IMR-90 (cell line): Measurements from ENCODE around the gene GAS7. TPM values are rescaled to one million over a fixed set of nuclear protein-coding genes. Genes with fewer than 3 reads are reported as not detected.
A peak's percentile ranks its signal among the peaks of the same experiment; 100 is the strongest.

Experiments used
- ATAC-seq: fragments of 200-7000 bp; cut with Tn5 transposase; 2 replicates; pipeline ENCODE4 v1.9.1; 2020; ENCODE audit warnings: low read depth, mild to moderate bottlenecking, moderate library complexity
- BruUV-seq: library from RNA; stranded (reverse); fragments of 400-500 nt; replicated peaks from 2 replicates; lab custom pipeline; 2021; lab: Mats Ljungman, UMichigan
- CTCF ChIA-PET: fragments of 300-600 bp; formaldehyde crosslinking; extraction: SDS; loops from one replicate; lab custom pipeline; 2021; ENCODE audit warnings: antibody characterized with exemption; lab: Yijun Ruan, JAX
- POLR2A ChIA-PET: fragments of 300-600 bp; sonication (Branson Sonifier 250); formaldehyde crosslinking; loops from one replicate; lab custom pipeline; 2022; ENCODE audit warnings: antibody characterized with exemption; ENCODE audit not compliant: unreplicated experiment; lab: Charles Lee
- DNase-seq: peaks from one replicate; pipeline ENCODE4 v3.0.0; 2013
- H2AFZ ChIP-seq: replicated peaks from 2 replicates; pipeline ENCODE3; 2013; ENCODE audit warnings: low read length, mild to moderate bottlenecking; ENCODE audit not compliant: poor library complexity
- H2AK5ac ChIP-seq: 2 replicates; pipeline ENCODE4 v1.6.1; 2013; ENCODE audit warnings: low read depth, low read length, inconsistent platforms
- H2AK9ac ChIP-seq: replicated peaks from 2 replicates; pipeline ENCODE3; 2013; ENCODE audit warnings: mild to moderate bottlenecking, low read depth, low read length, moderate library complexity; ENCODE audit not compliant: poor library complexity
- H2BK120ac ChIP-seq: 2 replicates; pipeline ENCODE4 v1.6.1; 2013; ENCODE audit warnings: low read depth, low read length, inconsistent platforms
- H2BK15ac ChIP-seq: 3 replicates; pipeline ENCODE4 v1.6.1; 2013; ENCODE audit warnings: low read depth, low read length, inconsistent platforms
- H2BK20ac ChIP-seq: 2 replicates; pipeline ENCODE4 v1.6.1; 2013; ENCODE audit warnings: low read depth, mild to moderate bottlenecking, inconsistent platforms, low read length, moderate library complexity
- H2BK5ac ChIP-seq: 2 replicates; pipeline ENCODE4 v1.6.1; 2013; ENCODE audit warnings: mild to moderate bottlenecking, low read depth, low read length, inconsistent platforms; ENCODE audit not compliant: poor library complexity, severe bottlenecking
- H3K14ac ChIP-seq: replicated peaks from 2 replicates; pipeline ENCODE4 v1.6.1; 2013; ENCODE audit warnings: low read depth, low read length, inconsistent platforms
- H3K18ac ChIP-seq: 2 replicates; pipeline ENCODE4 v1.6.1; 2013; ENCODE audit warnings: low read depth, low read length, control low read depth
- H3K23ac ChIP-seq: 2 replicates; pipeline ENCODE4 v1.6.1; 2013; ENCODE audit warnings: low read depth, low read length, inconsistent platforms
- H3K27ac ChIP-seq: 2 replicates; pipeline ENCODE4 v1.5.1; 2013; ENCODE audit warnings: mild to moderate bottlenecking, control low read depth, low read length; ENCODE audit not compliant: insufficient read depth
- H3K27me3 ChIP-seq: 2 replicates; pipeline ENCODE4 v1.6.1; 2013; ENCODE audit warnings: low read length; ENCODE audit not compliant: control insufficient read depth, insufficient read depth
- H3K36me3 ChIP-seq: 2 replicates; pipeline ENCODE4 v1.6.1; 2013; ENCODE audit warnings: low read length, mixed read lengths; ENCODE audit not compliant: control insufficient read depth, insufficient read depth
- H3K4ac ChIP-seq: 2 replicates; pipeline ENCODE4 v1.6.1; 2013; ENCODE audit warnings: low read depth, low read length, inconsistent platforms
- H3K4me1 ChIP-seq: 2 replicates; pipeline ENCODE4 v1.6.1; 2013; ENCODE audit warnings: low read length, mixed read lengths; ENCODE audit not compliant: control insufficient read depth, insufficient read depth
- H3K4me2 ChIP-seq: 2 replicates; pipeline ENCODE4 v1.6.1; 2013; ENCODE audit warnings: low read depth, mild to moderate bottlenecking, control low read depth, low read length, moderate library complexity
- H3K4me3 ChIP-seq: 2 replicates; pipeline ENCODE4 v1.5.1; 2013; ENCODE audit warnings: low read depth, mild to moderate bottlenecking, control low read depth, low read length, moderate library complexity; ENCODE audit not compliant: insufficient read depth
- H3K56ac ChIP-seq: 2 replicates; pipeline ENCODE4 v1.6.1; 2013; ENCODE audit warnings: low read length, inconsistent platforms; ENCODE audit not compliant: insufficient read depth; ENCODE audit errors: extremely low read depth
- H3K79me1 ChIP-seq, 2 experiments: 2 replicates each; pipeline ENCODE4 v1.6.1; 2013; ENCODE audit warnings: low read length in 2 of 2, inconsistent platforms in 1 of 2, low read depth in 1 of 2
- H3K9ac ChIP-seq: 2 replicates; pipeline ENCODE4 v1.6.1; 2013; ENCODE audit warnings: low read depth, low read length, control low read depth
- H3K9me1 ChIP-seq: 2 replicates; pipeline ENCODE4 v1.6.1; 2013; ENCODE audit warnings: low read length, inconsistent platforms; ENCODE audit not compliant: insufficient read depth
- H3K9me3 ChIP-seq: 2 replicates; pipeline ENCODE4 v1.6.1; 2013; ENCODE audit warnings: low read length; ENCODE audit not compliant: control insufficient read depth, insufficient read depth
- H4K20me1 ChIP-seq: 2 replicates; pipeline ENCODE4 v1.6.1; 2013; ENCODE audit warnings: low read length, inconsistent platforms; ENCODE audit not compliant: insufficient read depth
- H4K5ac ChIP-seq: 2 replicates; pipeline ENCODE4 v1.6.1; 2013; ENCODE audit warnings: mild to moderate bottlenecking, low read depth, low read length, control low read depth
- H4K8ac ChIP-seq, 2 experiments: 2 replicates each; pipeline ENCODE4 v1.6.1; 2013; ENCODE audit warnings: low read depth in 2 of 2, low read length in 2 of 2, control low read depth in 1 of 2, inconsistent platforms in 1 of 2
- H4K91ac ChIP-seq: 2 replicates; pipeline ENCODE4 v1.6.1; 2013; ENCODE audit warnings: low read depth, low read length, inconsistent platforms; ENCODE audit not compliant: insufficient read depth
- BHLHE40 ChIP-seq: fragments of 150-350 bp; IDR thresholded peaks from 2 replicates; pipeline ENCODE4 v1.6.1; 2016; ENCODE audit warnings: mild to moderate bottlenecking, low read depth, low read length
- CEBPB ChIP-seq: IDR thresholded peaks from 2 replicates; pipeline ENCODE4 v1.6.1; 2012; ENCODE audit warnings: low read depth, low read length, improper control_type of control experiment
- MAFK ChIP-seq: IDR thresholded peaks from 2 replicates; pipeline ENCODE4 v1.6.1; 2012; ENCODE audit warnings: low read depth, low read length, improper control_type of control experiment
- NFE2L2 ChIP-seq: fragments of 150-350 bp; IDR thresholded peaks from 2 replicates; pipeline ENCODE4 v1.6.1; 2016; ENCODE audit warnings: low read depth, mild to moderate bottlenecking, low read length
- POLR2A ChIP-seq: IDR thresholded peaks from 2 replicates; pipeline ENCODE4 v1.6.1; 2012; ENCODE audit warnings: mild to moderate bottlenecking, low read depth, low read length
- RAD21 ChIP-seq: IDR thresholded peaks from 2 replicates; pipeline ENCODE4 v1.6.1; 2012; ENCODE audit warnings: low read length, improper control_type of control experiment
- RFX5 ChIP-seq: IDR thresholded peaks from 2 replicates; pipeline ENCODE4 v1.8.0; 2012; ENCODE audit warnings: low read depth, mild to moderate bottlenecking, low read length, moderate library complexity
- SMC3 ChIP-seq: fragments of 150-350 bp; IDR thresholded peaks from 2 replicates; pipeline ENCODE4 v1.6.1; 2016; ENCODE audit warnings: low read depth, mild to moderate bottlenecking, antibody characterized with exemption, low read length, moderate library complexity
- WGBS, 2 experiments: methylation state at CpG; one replicate each; pipeline versions ENCODE4 v1.1.5 to v1.1.7; 2013; ENCODE audit warnings: missing lambda C conversion rate in 2 of 2; ENCODE audit not compliant: insufficient read length in 1 of 2; ENCODE audit errors: extremely low coverage in 2 of 2; 5-methylcytosine and 5-hydroxymethylcytosine counted together
- dilution Hi-C: fragments of 300-500 bp; cut with HindIII; formaldehyde crosslinking; loops from one replicate; pipeline ENCODE4 v1.14.3; 2018; ENCODE audit warnings: low sequenced_read_pairs; ENCODE audit not compliant: unreplicated experiment
- in situ Hi-C: fragments of 300-500 bp; cut with MboI; formaldehyde crosslinking; loops from 3 replicates; pipeline ENCODE4 v1.14.3; 2019; ENCODE audit warnings: low sequenced_read_pairs, inconsistent platforms, mixed read lengths
- intact Hi-C: fragments of 100-400 bp; cut with micrococcal nuclease; formaldehyde crosslinking; loops from 2 replicates; pipeline ENCODE4 v1.10.0; 2022
- polyA plus RNA-seq, 3 experiments: library from polyadenylated mRNA; depleted of rRNA; stranded (reverse); fragments of >200 nt; gene quantifications; 2 replicates each; pipeline ENCODE4 v1.2.3, GENCODE V29; 2012; ENCODE audit warnings: low replicate concordance in 1 of 3
- total RNA-seq: library from RNA; depleted of rRNA; stranded (reverse); fragments of >200 nt; gene quantifications from 2 replicates; pipeline ENCODE4 v1.2.3, GENCODE V29; 2012
- TF ChIP-seq, protein P1 (sequence below): fragments of 150-350 bp; IDR thresholded peaks from 2 replicates; pipeline ENCODE4 v1.6.1; 2016; ENCODE audit warnings: low read depth, mild to moderate bottlenecking, low read length, moderate library complexity, borderline replicate concordance

Gene GAS7
- total and polyA plus RNA-seq, 2 of the 4 experiments (the other 2 are of a cell fraction): 4.6 to 5.0 TPM

DNA sequence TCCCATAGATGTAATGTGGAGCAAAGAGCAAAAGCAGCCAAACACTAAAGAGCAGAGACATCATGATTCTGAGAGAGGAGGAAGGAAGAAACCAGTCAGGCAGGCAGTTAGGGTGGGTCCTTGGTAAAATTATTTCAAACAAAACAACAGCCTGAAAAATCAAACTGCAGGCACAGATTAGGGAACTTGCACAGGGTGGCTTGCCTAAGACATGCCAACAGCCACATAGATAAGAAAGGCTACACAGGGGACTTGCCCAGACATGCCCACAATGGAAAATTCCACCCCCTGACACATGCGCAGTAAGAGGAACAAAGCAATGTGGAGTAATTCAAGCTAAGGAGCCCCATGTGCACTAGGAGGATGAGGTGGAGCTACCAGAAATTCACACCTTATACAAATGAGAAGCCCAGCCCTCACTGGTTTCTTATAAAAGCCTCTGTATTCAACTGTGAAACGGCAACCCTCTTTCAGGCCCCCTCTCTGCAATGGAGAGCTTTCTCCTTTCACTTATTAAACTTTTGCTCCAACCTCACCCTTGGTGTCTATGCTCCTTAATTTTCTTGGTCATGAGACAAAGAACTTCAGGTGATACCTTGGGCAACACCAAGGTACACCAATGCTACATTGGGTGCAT is 7.3 kb upstream of the GAS7 start:
- no peak for DNase-seq
- Histone ChIP-seq H3K4me1 (peaks cover 2% of the 10 kb centered on the region; the same call in 1 of the 2 replicates), H4K8ac (no peak overlapping the region), H3K23ac (no peak overlapping the region), H2AK5ac (no peak overlapping the region), H4K20me1 (no peaks in the 10 kb centered on the region), H4K5ac (no peak overlapping the region), H2BK5ac (no peak overlapping the region), H3K14ac (no peak overlapping the region), H4K91ac (no peak overlapping the region), H2AFZ (no peak overlapping the region), H2BK120ac (0 out of 2 replicates have a peak overlapping the region, but pooled peaks have one; percentile 3), H3K56ac (no peak overlapping the region), H2BK20ac (no peak overlapping the region), H3K4me3 (no peak overlapping the region), H3K27me3 (peaks cover 1% of the 10 kb centered on the region), H3K4ac (no peak overlapping the region), H3K9me3 (peaks cover 6% of the 10 kb centered on the region), H3K36me3 (no peaks in the 10 kb centered on the region), H3K27ac (no peak overlapping the region), H2BK15ac (no peak overlapping the region), H3K18ac (no peak overlapping the region), H3K9ac (no peak overlapping the region), H2AK9ac (no peak overlapping the region), H3K79me1 (no peaks in the 10 kb centered on the region), H3K9me1 (no peaks in the 10 kb centered on the region), H3K4me2 (no peak overlapping the region)
- no CpG with 5 or more reads among the region's 2 CpGs for WGBS, 2 experiments
- in situ Hi-C loops (no loop called here), dilution Hi-C loops (no loop called here), intact Hi-C loops (no loop called here)
- ATAC-seq: no peak
- BruUV-seq: no TSS peak
- no peak for TF ChIP-seq CEBPB
- TF ChIP-seq, protein P1, sequence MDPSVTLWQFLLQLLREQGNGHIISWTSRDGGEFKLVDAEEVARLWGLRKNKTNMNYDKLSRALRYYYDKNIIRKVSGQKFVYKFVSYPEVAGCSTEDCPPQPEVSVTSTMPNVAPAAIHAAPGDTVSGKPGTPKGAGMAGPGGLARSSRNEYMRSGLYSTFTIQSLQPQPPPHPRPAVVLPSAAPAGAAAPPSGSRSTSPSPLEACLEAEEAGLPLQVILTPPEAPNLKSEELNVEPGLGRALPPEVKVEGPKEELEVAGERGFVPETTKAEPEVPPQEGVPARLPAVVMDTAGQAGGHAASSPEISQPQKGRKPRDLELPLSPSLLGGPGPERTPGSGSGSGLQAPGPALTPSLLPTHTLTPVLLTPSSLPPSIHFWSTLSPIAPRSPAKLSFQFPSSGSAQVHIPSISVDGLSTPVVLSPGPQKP: no peak
- no peak for TF ChIP-seq SMC3
- no peak for TF ChIP-seq RAD21
- TF ChIP-seq BHLHE40: no peak
- TF ChIP-seq NFE2L2: no peak
- TF ChIP-seq RFX5: no peak
- TF ChIP-seq POLR2A: no peak
- no peak for TF ChIP-seq MAFK
- ChIA-PET POLR2A (no interaction called here), CTCF (no interaction called here)
